NCI-H1105 treated with DMSO at 0.1 percent for 48 hours (cell line): ENCODE measurements around the gene GRPR.
A peak's percentile ranks its signal among the peaks of the same experiment; 100 is the strongest.
"Not testable (repeated sequence)": the region's sequence is repeated elsewhere in the genome, so short reads cannot be mapped to it uniquely, and the experiment has no call there.

Source experiments
- DNase-seq: peaks from one replicate; lab custom pipeline; 2025; lab: John Stamatoyannopoulos, UW

Gene GRPR

GRCh38 chrX:16177260-16177659, 53.9 kb downstream of the GRPR start:
- DNase-seq = no peak

DNA sequence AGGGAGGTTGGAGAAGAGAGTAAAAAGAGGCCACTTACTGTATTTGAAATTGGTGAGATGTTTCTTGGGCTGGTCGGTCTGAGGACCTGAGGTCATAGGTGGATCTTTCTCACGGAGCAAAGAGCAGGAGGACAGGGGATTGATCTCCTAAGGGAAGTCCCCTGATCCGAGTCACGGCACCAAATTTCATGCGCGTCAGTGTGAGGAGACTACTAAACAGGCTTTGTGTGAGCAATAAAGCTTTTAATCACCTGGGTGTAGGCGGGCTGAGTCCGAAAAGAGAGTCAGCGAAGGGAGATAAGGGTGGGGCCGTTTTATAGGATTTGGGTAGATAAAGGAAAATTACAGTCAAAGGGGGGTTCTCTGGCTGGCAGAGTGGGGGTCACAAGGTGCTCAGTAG, 60.5 kb downstream of the GRPR start:
- not testable (repeated sequence) for DNase-seq

DNA sequence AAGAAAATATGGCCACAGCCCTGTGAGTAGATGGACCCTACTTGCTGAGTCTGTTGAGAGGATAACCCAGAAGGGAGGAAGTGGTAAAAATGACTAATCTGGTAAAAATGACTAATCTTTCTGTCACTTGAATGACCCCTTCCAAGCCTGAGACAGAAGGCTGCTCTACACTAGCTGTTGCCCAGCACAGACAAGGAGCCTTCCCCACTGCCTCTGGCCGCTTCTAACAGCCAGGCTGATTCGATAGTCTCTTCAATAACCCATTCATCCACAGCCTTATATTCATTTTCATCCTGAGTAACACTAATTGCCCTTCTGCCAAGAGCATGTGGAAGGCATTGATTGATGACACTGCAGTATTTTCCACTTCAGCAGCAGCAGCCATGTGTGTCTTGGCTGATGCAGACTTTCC, 62.4 kb downstream of the GRPR start:
- peak; percentile 46 for DNase-seq

DNA sequence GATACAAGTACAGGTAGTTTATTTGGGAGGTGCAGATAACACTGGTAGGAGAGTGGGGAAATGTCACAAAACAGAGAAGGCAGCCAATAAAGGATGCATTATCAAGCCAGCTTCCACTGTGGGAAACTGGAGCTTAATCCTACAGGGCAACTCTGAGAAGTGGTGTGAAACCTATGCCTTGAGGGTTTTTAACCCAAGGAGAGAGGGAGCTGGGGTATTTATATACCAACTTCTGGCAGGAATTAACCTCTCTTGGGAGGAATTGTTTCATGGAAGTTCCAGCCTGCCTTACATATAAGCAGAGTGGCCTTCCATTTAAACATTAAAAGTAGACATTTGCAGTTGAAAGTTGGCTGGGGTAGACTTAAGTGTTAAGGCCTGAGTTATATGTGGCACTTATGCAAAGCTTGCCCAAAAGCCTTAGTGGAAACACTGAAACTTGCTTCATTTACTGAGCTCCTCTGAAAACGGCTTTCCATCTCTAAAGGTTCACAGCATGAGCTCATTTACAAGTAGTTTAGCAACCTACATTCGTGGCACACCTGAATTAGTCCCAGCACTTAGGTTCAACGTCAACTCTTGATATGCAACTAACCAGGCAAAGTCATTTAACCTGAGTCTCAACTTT, 63.1 kb downstream of the GRPR start:
- DNase-seq = no peak

GRCh38 chrX:16187024-16187760, 63.8 kb downstream of the GRPR start:
- no peak for DNase-seq

GRCh38 chrX:16188687-16189086, 65.3 kb downstream of the GRPR start:
- DNase-seq = peak; percentile 58

DNA sequence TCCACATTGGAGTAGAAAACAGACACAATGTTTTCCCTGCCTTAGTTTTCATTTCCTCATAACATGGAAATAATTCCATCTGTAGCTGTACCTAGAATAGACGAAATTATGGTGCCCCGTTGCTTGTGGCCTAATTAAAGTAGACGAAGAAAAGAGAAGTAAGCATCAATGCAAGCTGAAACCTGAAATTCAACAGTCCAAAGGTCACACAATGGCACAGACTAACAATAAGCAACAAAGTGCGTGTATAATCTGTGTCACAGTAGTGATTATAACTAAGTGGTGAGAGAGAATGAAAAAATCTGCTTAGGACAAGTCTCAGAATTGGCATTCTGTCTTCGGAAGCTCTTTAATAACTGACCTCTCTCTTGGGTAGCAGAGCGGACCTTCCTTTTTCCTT, 68.2 kb downstream of the GRPR start:
- DNase-seq = no peak

- no peak for DNase-seq
Measured at GRCh38 chrX:16196829-16197228, 73.5 kb downstream of the GRPR start.

- DNase-seq = no peak
Measured at GRCh38 chrX:16199343-16199742, 76.0 kb downstream of the GRPR start.

DNA sequence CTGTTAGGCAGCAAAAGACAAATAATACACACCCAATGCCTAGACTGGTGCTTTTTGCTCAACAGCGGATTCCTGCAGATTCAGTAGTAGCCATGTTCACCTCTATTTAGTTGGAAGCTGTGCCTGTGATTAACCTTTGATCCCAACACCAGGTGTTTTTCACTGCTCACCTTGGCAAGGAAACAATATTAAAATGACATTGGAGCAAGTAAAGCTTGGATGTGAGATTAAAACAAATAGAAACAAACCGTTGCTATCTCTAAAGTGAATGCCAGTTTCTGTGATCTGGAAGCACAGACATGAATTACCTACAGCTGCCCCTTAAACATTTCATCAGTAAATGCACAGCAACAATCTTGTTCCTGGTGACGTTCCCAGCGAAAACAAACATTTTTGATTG, 79.6 kb downstream of the GRPR start:
- no peak for DNase-seq
